Psoas muscle (tissue), 8 donors: ENCODE data around the gene DTNBP1. TPM values are rescaled to one million over a fixed set of nuclear protein-coding genes. Genes with fewer than 3 reads are reported as not detected.

Experiments
- ATAC-seq, 4 donors: fragments of 200-7000 bp; cut with Tn5 transposase; one replicate each; pipeline ENCODE4 v1.9.1; 2020; ENCODE audit warnings: moderate library complexity in 3 of 4, mild to moderate bottlenecking in 2 of 4
- DNase-seq, 2 donors: peaks; one replicate each; pipeline ENCODE4 v3.0.0-alpha.2; 2020
- H3K27ac ChIP-seq: fragments of 200-600 bp; one replicate; pipeline ENCODE4 v1.8.0; 2022
- H3K27me3 ChIP-seq, 3 donors: fragments of 200-600 bp in 1 of 3; one replicate each; pipeline versions ENCODE4 v1.6.1 to v1.8.0; 2013 to 2022; ENCODE audit warnings: low read length in 2 of 3, mild to moderate bottlenecking in 2 of 3, moderate library complexity in 1 of 3; ENCODE audit not compliant: insufficient read depth in 3 of 3
- H3K36me3 ChIP-seq, 2 donors: fragments of 200-600 bp in 1 of 2; one replicate each; pipeline versions ENCODE4 v1.6.1 to v1.8.0; 2013 to 2022; ENCODE audit warnings: low read depth in 1 of 2, mild to moderate bottlenecking in 1 of 2, moderate library complexity in 1 of 2; ENCODE audit not compliant: insufficient read depth in 1 of 2
- H3K4me1 ChIP-seq: fragments of 200-600 bp; one replicate; pipeline ENCODE4 v1.8.0; 2022
- H3K4me3 ChIP-seq: fragments of 200-600 bp; one replicate; pipeline ENCODE4 v1.8.0; 2022; ENCODE audit warnings: mild to moderate bottlenecking
- H3K9me3 ChIP-seq: fragments of 200-600 bp; one replicate; pipeline ENCODE4 v1.8.0; 2022
- WGBS, 3 donors: extraction: QIAGEN DNeasy Blood & Tissue Kit; methylation state at CpG; one replicate each; pipeline versions ENCODE4 v1.1.6 to v1.1.7; 2013; 5-methylcytosine and 5-hydroxymethylcytosine counted together
- intact Hi-C, 2 donors: fragments of 100-400 bp; cut with DNase I; formaldehyde crosslinking; loops; one replicate each; pipeline versions ENCODE4 v1.11.0 to v1.14.2; 2022
- polyA plus RNA-seq, 3 donors: library from polyadenylated mRNA; stranded (reverse); fragments of 200-250 nt; gene quantifications; one replicate each; pipeline ENCODE4 v1.2.3, GENCODE V29; 2013
- total RNA-seq, 4 donors: library from RNA; stranded (reverse); fragmentation: NEBNext Ultra II Directional in 2 of 4; extraction: Animal tissue kit (Norgen Biotek cat#: 25700) in 2 of 4; gene quantifications; one replicate each; pipeline versions ENCODE4 v1.2.1 to v1.2.4, GENCODE V29; 2021 to 2023
- TF ChIP-seq, protein P1 (sequence below): fragments of 200-600 bp; IDR thresholded peaks from one replicate; pipeline ENCODE4 v1.8.0; 2022; ENCODE audit warnings: antibody characterized with exemption
- donor health status: healthy with polysubstance abuse.
- donor health status: DM: no; HTN: no; CAD: no; lungs with moderate emphysema.
- donor health status: Bipolar disorder and iron deficiency.
- donor health status: healthy.
- donor health status: DM: yes; HTN: yes; CAD: no.
- donor health status: DM: no; HTN: no; CAD: no.
- donor health status: DM: no; HTN: no; CAD: no.
- donor health status: DM: yes; HTN: yes; CAD: no.

DTNBP1 gene
- total and polyA plus RNA-seq, 7 donors, result 8.0 to 22.0 (median 15.0) TPM

DNA sequence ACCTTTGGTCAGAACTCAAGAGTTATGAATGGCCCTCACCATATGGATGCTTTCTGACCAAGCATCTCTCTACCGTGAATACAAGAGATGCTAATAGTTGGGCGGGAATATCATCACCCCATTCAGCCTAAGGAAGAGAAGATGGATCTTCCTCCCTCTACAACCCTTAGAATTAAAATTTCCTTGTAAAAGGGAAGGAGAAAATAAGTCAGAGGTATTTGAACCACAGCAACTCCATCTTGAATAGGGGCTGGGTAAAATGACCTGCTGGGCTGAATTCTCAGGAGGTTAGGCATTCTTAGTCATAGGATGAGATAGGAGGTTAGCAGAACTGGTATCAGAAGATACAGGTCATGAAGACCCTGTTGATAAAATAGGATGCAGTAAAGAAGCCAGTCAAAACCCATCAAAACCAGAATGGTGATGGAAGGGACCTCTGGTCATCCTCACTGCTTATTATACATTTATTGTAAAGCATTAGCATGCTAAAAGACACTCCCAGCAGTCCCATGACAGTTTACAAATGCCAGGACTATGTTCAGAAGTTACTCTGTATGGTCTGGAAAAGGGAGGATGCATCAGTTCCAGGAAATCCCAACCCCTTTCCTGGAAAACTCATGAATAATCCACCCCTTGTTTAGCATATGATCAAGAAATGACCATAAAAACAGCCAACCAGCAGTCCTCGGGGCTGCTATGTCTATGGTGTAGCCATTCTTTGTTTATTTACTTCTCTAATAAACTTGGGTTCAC lies 101.2 kb downstream of the DTNBP1 start:
- WGBS, 3 donors, result 90 to 97% (median 92%) methylated on average over 3 of the region's 3 CpGs
- intact Hi-C loops, result no loop called here
- Histone ChIP-seq H3K27me3 (no peaks in the 10 kb centered on the region), H3K9me3 (no peaks in the 10 kb centered on the region), H3K4me3 (no peak overlapping the region), H3K4me1 (no peaks in the 10 kb centered on the region), H3K27ac (no peak overlapping the region), H3K36me3 (no peaks in the 10 kb centered on the region)
- DNase-seq (no peak), ATAC-seq (no peak)
- TF ChIP-seq, protein P1, sequence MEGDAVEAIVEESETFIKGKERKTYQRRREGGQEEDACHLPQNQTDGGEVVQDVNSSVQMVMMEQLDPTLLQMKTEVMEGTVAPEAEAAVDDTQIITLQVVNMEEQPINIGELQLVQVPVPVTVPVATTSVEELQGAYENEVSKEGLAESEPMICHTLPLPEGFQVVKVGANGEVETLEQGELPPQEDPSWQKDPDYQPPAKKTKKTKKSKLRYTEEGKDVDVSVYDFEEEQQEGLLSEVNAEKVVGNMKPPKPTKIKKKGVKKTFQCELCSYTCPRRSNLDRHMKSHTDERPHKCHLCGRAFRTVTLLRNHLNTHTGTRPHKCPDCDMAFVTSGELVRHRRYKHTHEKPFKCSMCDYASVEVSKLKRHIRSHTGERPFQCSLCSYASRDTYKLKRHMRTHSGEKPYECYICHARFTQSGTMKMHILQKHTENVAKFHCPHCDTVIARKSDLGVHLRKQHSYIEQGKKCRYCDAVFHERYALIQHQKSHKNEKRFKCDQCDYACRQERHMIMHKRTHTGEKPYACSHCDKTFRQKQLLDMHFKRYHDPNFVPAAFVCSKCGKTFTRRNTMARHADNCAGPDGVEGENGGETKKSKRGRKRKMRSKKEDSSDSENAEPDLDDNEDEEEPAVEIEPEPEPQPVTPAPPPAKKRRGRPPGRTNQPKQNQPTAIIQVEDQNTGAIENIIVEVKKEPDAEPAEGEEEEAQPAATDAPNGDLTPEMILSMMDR, result no peak

DNA sequence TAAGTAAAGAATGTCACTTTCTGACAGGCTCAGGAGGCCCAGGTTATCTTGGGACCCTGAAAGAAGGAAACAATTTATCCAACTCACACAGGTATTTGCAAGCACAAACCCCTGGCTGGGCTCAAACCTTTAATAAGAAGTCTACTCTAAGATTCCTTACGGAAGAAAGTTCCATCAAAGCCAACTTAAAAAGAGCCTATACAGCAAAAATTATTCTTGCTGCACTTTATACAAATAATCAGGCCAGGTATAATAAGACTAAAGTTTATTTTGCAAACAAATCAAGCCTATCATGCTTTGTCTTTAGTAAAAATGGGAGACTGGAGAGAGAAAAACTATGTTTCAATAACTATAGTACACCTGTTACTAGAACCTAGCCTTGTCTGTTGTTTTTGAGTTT lies 102.1 kb downstream of the DTNBP1 start:
- Histone ChIP-seq H3K4me3 (no peak overlapping the region), H3K9me3 (no peaks in the 10 kb centered on the region), H3K36me3 (no peaks in the 10 kb centered on the region), H3K4me1 (no peaks in the 10 kb centered on the region), H3K27me3 (no peaks in the 10 kb centered on the region), H3K27ac (no peak overlapping the region)
- intact Hi-C loops, result no loop called here
- TF ChIP-seq, protein P1, result no peak
- DNase-seq (no peak), ATAC-seq (no peak)
- WGBS, 3 donors, result 94 to 100% (median 99%) methylated on average over 1 of the region's 1 CpG

DNA sequence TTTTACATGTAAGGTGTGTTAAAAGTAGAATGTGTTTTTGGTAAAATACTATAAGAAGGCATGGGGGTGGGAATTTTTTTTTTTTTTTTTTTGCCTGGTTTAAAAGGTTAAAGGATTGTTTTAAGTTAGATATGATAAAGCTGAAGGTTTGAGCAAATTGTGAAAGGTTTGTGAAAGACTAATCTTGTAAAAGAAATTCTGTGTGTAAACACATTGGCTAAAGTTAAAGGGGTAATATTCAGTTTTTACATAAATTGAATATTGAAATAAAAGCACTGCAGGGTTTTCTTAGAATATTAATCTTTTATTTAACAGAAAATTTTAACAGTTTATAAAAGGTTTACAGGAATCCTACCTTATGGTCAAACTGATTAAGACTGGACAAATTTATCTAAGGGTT lies 105.7 kb downstream of the DTNBP1 start:
- Histone ChIP-seq H3K36me3 (no peaks in the 10 kb centered on the region), H3K4me3 (no peak overlapping the region), H3K4me1 (peaks cover 2% of the 10 kb centered on the region), H3K27ac (no peak overlapping the region), H3K9me3 (no peaks in the 10 kb centered on the region), H3K27me3 (no peaks in the 10 kb centered on the region)
- DNase-seq (no peak), ATAC-seq (no peak)
- intact Hi-C loops, result no loop called here
- TF ChIP-seq, protein P1, result no peak

DNA sequence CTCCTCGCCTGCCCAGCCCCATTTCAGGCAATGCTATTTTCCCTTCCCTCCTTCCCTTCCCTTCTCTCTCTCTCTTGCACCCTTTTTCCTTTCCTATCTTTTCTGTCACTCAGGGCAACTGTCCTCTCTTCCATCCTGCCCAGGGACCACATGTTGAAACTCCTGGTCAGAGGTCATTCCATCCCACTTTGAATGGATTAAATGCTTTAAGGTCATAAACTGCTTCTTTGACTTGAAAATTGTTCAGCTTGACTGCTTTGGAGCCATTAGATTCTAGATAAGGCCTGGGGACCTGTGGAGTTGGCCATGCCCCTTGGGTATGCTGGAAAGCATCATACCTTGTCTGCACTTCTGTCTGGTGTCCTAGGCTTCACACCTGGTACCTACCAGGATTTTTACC lies 106.1 kb downstream of the DTNBP1 start:
- intact Hi-C loops, result no loop called here
- H3K9me3 ChIP-seq, result no peaks in the 10 kb centered on the region
- no peak overlapping the region for H3K4me3 ChIP-seq
- DNase-seq (no peak), ATAC-seq (no peak)
- WGBS, 3 donors, result 100% methylated on average over 1 of the region's 1 CpG
- no peaks in the 10 kb centered on the region for H3K27me3 ChIP-seq
- H3K36me3 ChIP-seq, result no peaks in the 10 kb centered on the region
- H3K4me1 ChIP-seq, result peaks cover 7% of the 10 kb centered on the region
- H3K27ac ChIP-seq, result no peak overlapping the region
- TF ChIP-seq, protein P1, result no peak
